Thyroid gland (tissue), 4 donors: ENCODE data around the gene AKT1.

Experiments used
- POLR2A ChIP-seq, 2 donors: fragments of 450-650 bp; IDR thresholded peaks; one replicate each; pipeline ENCODE4 v1.6.1; 2017; ENCODE audit warnings: antibody characterized with exemption in 2 of 2, mild to moderate bottlenecking in 2 of 2, moderate library complexity in 1 of 2
- TF ChIP-seq, protein P1 (sequence below), 6 experiments: fragments of 200-600 bp in 3 of 6; fragments of 450-650 bp in 3 of 6; sonication (generic) in 3 of 6; IDR thresholded peaks; one replicate each; pipeline ENCODE4 v1.5.1; 2016 to 2019; ENCODE audit warnings: antibody characterized with exemption in 6 of 6, mild to moderate bottlenecking in 2 of 6, inconsistent platforms in 1 of 6, moderate library complexity in 1 of 6

DNA sequence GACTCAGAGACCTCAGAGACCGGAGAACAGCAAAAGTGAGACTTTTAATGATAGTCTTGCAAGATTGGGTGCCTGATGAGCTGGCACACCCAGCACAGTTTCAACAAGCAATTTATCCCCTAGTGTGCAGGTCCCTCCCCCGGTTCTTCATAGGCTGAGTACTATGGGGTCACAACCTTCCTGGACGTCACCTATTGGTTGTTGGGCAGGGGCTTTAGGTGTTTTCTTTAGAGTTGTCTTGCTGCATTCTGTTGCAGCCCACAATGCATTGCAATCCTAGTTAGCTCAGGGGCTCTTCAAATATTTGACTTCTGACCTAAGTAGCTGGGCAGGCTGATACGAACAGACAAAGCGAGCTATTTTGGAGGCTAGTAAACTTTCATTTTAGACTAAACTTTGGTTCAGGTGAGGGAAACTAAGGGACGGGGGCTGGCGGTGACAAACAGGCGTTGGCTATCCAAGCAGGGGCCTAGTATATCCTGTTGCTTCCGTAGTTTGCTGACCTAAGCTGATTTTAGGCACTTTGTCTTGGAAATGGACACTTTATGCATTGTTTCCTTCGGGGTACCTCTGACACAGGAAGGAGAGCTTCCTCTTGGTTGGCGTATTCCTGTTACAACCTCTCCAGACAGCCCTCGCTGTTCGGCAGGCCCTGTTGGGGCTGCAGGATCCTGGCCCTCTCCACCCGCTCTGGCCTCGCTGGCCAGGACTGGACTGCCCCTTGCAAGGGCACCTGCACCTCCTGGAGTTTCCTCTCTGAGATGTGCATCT, 28.5 kb downstream of the AKT1 start:
- no peak for TF ChIP-seq POLR2A (IDR thresholded peaks at IDR 0.05)
- TF ChIP-seq, protein P1, sequence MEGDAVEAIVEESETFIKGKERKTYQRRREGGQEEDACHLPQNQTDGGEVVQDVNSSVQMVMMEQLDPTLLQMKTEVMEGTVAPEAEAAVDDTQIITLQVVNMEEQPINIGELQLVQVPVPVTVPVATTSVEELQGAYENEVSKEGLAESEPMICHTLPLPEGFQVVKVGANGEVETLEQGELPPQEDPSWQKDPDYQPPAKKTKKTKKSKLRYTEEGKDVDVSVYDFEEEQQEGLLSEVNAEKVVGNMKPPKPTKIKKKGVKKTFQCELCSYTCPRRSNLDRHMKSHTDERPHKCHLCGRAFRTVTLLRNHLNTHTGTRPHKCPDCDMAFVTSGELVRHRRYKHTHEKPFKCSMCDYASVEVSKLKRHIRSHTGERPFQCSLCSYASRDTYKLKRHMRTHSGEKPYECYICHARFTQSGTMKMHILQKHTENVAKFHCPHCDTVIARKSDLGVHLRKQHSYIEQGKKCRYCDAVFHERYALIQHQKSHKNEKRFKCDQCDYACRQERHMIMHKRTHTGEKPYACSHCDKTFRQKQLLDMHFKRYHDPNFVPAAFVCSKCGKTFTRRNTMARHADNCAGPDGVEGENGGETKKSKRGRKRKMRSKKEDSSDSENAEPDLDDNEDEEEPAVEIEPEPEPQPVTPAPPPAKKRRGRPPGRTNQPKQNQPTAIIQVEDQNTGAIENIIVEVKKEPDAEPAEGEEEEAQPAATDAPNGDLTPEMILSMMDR (IDR thresholded peaks at IDR 0.05): no peak
